GM15510 (cell line): ENCODE results near the gene CBFA2T3.

Experiments used
- POLR2A ChIP-seq: IDR thresholded peaks from 3 replicates; pipeline ENCODE4 v1.6.1; 2011; ENCODE audit warnings: borderline replicate concordance; ENCODE audit not compliant: insufficient read length; ENCODE audit errors: extremely low read depth

Gene CBFA2T3

DNA sequence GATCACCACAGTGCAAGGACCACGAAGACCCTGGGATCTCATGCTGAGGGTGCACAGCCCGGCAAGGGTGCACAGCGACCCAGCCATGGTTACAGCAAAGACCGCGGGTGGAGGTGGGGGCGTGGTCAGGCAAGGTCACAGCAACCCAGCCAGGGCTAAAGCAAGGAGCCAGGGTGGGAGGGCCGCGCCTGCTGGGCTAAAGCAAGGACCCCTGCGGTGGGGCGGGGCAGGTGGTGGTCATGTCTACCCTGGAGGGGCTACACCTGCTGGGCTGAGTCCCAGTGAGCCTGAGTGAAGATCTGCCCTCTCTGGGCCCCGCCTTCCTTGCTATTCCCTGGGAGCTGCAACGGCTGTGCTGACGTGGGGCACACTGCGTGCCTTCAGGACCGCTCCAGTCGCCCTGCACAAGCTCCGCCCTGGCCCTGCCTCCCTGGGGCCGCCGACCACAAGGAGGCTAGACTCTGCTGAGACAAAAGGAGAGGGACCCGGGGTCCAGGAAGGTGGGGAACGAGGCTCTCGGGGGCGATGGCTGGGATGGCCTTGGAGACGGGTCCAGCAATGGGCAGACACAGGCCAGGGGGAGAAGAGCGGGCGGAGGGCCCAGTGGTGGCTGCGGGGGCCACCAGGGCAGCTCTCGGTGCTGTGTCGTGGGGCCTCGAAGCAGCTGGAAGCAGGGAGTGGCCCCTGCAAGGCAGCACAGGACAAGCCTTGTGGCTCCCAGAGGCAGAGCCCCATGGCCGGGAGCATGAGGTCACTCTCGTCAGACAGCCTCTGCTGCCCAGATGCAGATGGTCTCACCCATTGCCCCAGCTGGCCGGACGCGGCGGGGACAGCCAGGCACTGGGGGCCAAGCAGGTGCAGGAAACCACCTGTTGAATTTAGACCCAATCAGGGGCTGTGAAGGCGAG lies 52.8 kb downstream of the CBFA2T3 start:
- no peak for TF ChIP-seq POLR2A

DNA sequence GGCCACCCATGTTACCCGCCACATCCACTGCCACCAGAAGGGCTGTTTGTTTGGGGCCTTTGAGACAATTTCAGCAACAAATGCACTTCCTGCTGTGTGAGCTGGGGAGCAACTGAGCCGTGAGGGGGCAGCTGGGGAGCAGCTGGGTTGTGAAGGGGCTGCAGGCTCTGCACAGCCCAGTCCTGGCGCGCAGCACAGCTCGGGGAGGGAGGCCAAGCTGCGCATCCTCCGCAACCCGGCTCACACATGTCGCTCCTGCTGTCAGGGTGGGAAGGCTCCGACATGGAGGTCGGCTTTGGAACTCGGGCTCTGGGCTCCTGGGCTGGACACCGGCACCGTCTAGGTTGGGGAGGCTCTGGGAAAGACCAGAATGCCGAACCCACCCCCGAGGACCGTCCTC lies 53.6 kb downstream of the CBFA2T3 start:
- TF ChIP-seq POLR2A: no peak

DNA sequence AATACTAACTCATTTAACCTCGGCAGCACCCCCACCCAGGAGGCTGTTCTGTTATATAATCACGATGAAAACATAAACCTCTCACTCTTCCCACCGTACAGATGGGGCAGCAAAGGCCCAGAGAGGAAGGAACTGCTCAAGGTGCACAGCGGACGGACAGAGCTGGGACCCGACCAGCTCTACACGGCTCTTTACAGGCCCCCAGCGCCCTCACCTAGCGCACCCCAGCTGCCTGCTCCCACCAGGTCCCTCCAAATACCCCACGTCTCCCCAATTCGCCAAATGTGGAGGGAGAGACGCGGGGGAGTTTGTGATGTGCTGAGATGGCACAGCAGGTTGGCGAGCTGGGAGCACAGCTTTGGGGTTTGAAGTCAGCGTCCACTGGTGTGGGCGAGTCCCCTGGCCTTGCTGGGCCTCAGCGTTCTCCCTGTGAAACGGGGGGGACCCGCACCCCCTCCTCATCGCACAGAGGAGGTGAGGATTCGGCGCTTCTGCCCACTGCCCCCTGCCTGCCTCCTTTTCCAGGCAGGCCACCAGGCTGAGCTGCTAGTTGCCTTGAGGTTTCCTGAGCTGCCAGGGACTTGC lies 54.1 kb downstream of the CBFA2T3 start:
- no peak for TF ChIP-seq POLR2A

DNA sequence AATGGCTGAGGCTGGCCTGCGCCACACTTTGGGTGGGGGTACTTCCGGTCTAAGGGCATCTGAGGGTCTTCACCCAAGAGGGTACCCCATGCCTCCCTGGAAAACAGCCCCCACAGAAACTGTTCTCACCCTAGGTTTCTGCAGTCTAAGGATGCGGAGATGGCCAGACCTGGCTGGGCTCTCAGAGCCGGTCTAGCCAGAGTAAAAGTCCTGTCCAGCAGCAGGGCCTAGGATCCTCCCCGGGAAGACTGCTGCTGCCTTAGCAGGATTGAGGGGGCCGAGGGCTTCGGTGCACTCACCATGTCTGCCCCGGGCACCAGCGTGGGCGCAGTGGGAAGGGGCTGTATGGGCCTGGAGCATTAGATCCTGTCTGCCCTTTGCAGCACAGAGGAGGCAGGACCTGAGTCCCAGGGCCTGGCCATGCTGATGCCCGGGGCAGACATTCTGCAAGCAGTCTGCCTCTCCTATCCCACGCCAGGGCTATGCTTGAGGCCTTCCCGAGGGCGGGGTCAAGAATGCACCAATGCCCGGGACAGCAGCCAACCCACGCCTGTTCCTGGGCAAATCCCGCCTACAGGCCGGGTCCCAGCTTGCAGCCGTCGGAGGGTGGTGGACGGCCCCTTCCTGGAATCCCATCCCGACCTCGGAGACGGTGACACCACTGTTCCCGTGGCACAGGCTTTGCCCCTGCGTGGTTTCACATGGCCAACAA lies 54.7 kb downstream of the CBFA2T3 start:
- TF ChIP-seq POLR2A: no peak

DNA sequence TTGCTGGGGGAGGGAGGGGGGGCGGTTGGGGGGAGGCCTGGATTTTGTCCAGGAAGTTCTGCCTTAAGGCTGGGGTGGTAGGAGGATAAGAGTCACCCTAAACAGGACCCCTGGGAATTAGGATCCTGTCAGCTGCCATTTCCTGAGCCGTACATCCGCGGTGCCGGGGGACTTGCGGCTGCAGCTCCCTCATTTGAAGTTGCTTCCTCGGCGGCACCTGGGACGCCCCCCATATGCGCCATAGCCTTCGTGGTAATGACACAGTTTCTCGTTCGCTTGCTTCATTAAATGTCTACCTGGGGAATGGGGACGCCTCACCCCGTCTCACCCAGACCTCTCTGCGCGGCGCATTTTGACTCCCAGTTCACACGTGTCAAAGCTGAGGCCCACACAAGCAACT lies 55.4 kb downstream of the CBFA2T3 start:
- TF ChIP-seq POLR2A: no peak

DNA sequence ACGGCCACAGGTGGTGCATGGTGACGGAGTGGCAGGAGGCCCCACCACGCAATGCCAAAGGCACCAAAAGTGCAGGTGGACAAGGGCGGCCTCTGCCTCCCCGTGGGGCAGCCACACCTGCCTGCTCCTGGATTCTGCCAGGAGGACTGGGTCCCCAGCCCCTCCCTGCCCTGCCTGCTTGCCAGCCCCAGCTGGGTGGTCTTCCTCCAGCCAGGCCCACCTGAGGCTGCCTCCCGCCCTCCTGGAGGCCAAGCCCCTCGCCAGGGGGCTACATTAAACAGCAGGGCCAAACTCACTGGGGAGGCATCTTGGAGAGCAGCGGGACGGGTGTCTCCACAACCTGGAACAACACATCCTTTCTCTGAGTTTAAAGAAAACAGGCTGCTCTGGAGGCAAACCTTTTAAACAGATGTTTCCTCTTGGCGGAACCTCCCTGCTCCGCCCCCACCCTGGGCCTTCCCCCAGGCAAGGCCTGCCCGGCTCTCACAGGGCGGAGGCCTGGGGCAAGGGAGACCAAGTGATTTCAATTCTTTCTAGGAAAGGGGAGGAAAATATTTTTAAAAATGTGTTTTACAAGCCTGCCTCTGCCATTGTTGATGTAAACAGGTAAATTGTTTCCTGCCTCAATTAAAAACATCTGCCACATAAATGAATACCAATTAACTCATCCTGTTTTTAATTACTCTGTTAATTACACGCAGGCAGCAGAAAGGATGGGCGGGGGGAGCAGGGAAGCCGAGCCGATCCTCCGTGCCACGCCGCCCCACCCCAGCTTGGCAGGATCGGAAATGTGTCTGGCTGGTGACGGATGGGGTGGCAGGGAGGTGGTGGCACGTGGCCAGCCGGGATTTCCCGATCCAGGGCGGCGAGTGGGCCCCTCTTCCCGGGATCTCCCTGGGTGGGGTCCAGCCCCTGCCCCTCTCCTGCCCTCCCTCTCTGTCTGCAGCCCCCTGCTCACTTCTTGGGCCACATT lies 56.1 kb downstream of the CBFA2T3 start:
- TF ChIP-seq POLR2A: no peak

DNA sequence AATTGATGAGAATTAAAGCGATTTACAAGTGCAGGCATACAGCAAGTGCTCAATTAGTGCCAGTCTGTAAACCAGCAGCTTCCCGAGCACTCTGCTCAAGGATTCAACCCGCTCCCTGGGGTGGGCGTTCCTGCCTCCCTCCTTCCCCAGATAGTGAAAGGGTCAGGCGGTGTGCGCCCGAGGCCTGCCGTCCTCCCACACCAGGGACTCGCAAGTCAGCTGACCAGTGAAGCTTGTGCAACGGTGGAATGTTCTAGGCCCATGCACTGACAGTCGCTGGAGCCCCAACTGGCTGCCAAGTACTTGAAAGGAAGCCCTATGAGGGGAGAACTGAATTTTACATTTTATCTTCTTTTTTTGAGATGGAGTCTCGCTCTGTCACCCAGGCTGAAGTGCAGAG lies 57.1 kb downstream of the CBFA2T3 start:
- TF ChIP-seq POLR2A: no peak

DNA sequence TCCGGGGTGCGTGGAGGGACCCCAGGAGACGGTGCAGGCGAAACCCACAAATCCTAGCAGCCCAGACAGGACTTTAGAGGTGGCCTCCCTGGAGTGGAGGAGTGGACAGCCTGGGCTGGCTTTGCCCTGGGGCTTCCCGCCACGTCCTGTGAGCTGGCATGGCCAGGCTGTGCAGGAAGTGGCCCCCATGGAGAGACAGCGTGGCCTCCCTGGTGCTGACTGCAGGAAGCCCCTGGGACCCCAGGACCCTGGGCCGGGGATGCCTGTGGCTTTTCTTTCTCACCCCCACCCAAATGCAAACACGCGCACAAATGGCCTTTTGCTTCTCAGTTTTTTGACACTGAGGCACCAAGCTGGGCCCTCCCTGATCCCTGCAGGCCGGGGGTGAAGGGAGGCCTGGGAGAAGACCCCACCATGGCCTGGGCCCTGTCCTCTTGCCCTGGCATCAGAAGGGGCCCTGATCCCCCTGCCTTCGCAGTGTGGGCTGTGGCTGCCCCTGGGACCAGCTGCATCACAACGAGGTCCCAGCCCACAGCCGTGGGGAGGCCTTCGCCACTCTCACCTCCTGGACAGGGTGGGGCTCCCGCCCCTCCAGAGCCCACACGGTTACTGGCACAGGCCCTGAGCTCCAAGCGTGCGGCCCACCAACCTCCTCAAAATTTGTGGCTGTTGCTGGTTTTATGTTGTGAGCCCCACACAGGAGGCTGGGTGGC lies 58.9 kb downstream of the CBFA2T3 start:
- no peak for TF ChIP-seq POLR2A

DNA sequence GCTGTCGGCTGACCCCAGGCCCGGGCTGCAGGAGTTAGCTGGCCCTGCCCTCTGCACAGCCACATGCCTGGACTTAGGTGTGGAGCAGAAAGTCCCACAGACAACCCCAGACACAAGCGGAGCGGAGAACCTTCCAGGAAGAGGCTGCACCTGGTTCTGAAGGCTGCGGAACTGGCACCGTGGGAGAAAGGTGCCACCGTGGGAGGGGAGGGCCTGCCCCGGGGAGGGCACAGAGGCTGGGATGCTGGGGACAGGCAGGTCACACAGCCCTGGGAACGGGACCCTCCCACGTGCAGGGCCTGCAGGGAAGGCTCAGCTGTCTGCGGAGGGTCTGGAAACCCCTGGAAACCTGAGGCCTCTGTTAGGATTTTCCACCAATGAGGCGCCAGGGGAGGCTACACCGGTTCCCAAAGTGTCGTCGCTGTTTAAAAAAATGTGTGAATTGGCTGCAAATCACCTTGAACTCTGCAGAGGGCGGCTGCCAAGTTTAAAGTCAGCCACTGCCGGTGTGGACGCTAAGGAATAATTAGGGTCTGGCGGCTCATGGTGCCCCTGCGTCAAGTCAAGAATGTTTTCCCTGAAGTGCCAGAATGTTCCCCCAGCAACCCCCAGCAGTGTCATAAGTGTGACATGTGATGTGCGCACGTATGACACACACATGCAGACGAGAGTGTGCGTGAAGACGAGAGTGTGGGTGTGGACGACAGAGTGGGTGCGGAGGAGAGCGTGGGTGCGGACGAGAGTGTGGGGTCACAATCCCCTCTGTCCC lies 59.7 kb downstream of the CBFA2T3 start:
- TF ChIP-seq POLR2A: no peak

DNA sequence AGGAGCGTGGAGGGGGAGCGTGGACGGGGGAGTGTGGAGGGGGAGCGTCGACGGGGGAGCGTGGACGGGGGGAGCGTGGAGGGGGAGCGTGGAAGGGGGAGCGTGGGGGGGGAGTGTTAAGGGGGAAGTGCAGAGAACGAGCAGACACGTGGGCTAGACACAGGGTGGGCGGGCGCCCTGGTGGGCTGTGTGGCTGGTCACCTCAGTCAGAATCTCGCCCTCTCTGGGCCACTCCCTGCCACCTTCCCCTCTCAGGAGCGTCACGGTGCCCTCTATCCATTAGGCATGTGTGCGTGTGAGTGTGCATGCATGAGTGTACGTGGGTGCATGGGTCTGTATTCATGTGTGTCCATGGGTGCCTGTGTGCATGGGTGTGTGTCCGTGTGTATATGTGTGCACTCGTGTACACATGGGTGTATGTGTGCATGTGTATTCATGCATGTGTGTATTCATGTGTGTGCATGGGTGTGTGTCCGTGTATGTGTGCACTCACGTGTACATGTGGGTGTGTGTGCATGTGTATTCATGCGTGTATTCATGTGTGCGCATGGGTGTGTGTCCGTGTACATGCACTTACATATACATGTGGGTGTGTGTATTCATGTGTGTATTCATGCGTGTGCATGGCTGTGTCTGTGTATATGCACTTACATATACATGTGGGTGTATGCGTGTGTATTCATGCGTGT lies 61.2 kb downstream of the CBFA2T3 start:
- no peak for TF ChIP-seq POLR2A

DNA sequence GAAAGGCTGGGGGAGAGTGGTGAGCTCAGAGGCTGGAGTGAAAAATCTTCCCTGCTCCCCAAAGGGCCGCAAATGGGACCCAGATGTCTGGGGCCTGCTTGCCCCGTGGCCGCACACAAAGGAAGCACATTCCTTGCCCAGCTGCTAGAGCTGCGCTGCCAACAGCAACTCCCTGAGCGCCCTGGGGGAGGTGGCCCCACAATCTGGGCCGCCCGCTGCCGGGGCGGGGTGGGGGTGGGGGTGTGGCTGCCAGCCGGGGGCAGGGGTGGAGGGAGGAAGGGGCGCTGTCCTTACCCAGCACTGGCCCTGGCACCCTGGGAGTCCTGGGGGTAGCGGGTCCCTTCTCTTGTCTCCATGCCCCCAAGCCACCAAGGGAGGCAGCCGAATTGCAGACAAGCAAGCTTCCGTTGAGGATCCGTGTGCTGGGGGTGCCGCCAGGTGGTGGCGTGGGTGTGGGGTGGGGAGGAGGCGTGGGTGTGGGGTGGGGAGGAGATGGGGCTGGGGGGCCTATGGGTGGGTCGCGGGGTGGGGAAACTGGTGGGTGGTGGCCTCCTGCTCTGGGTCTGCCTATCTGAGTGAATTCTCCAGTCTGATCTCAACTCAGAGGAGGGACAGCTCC lies 62.1 kb downstream of the CBFA2T3 start:
- no peak for TF ChIP-seq POLR2A

DNA sequence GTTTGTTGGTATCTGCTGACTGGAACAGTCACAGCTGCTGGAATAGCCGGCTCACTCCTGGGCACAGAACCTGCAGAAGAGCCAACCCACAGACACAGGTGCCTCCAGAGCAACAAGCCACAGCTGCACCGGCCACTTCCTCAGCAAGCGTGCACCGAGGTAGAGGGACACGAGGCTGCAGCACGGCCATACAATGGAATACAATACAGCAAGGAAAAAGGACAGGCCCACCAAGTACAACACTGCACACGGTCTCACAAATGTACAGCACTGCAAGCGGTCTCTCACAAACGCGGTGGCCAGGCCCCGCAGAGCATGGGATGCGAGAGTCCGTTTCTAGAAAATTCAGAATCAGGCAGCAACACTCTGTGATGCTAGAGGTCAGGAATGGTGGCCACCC lies 63.1 kb downstream of the CBFA2T3 start:
- TF ChIP-seq POLR2A: no peak
